Activated CD4-positive, alpha-beta T cell treated with anti-CD3 and anti-CD28 coated beads, Interleukin-2, amount 10 ng/mL, durations not matched to agents 7 days and 5 days (primary cell): Measurements from ENCODE around the gene CDC42. TPM values are rescaled to one million over a fixed set of nuclear protein-coding genes. Genes with fewer than 3 reads are reported as not detected.

Experiments
- CTCF ChIA-PET: fragments of 350-600 bp; sonication (Branson Sonifier 250); formaldehyde crosslinking; loops from one replicate; lab custom pipeline; 2021; ENCODE audit warnings: antibody characterized with exemption; lab: Charles Lee
- POLR2A ChIA-PET: fragments of 350-600 bp; sonication (Branson Sonifier 250); formaldehyde crosslinking; loops from one replicate; lab custom pipeline; 2021; ENCODE audit warnings: antibody characterized with exemption; lab: Charles Lee
- DNase-seq: peaks from one replicate; pipeline ENCODE4 v3.0.0-alpha.2; 2020
- H3K27ac Mint-ChIP-seq: one replicate; pipeline ENCODE4 v1.8.0; 2021; ENCODE audit warnings: mild to moderate bottlenecking, moderate library complexity, mixed read lengths
- H3K27me3 Mint-ChIP-seq: one replicate; pipeline ENCODE4 v1.8.0; 2021; ENCODE audit warnings: mixed read lengths
- H3K36me3 Mint-ChIP-seq: one replicate; pipeline ENCODE4 v1.8.0; 2021; ENCODE audit warnings: low read depth, mixed read lengths
- H3K4me1 Mint-ChIP-seq: one replicate; pipeline ENCODE4 v1.8.0; 2021; ENCODE audit warnings: mixed read lengths
- H3K4me3 Mint-ChIP-seq: one replicate; pipeline ENCODE4 v1.8.0; 2021; ENCODE audit warnings: mild to moderate bottlenecking, moderate library complexity, mixed read lengths
- H3K9me3 Mint-ChIP-seq: one replicate; pipeline ENCODE4 v1.8.0; 2021; ENCODE audit warnings: mixed read lengths
- total RNA-seq, 2 experiments: library from RNA; stranded (reverse); gene quantifications; one replicate each; pipeline ENCODE4 v1.2.3, GENCODE V29; 2021

CDC42 gene
- total RNA-seq, 2 experiments from 2014 or later, result 378 to 413 TPM

GRCh38 chr1:22117851-22118250 lies 65.3 kb downstream of the CDC42 start:
- no peak overlapping the region for H3K4me3 Mint-ChIP-seq
- POLR2A ChIA-PET, result no interaction called here
- no peak for DNase-seq
- peaks cover 17% of the 10 kb centered on the region for H3K4me1 Mint-ChIP-seq
- H3K9me3 Mint-ChIP-seq, result no peaks in the 10 kb centered on the region
- H3K36me3 Mint-ChIP-seq, result peaks cover 27% of the 10 kb centered on the region
- H3K27ac Mint-ChIP-seq, result peak overlapping the region; percentile 1
- CTCF ChIA-PET, result interaction anchor here (0.7 to 1.3 kb wide), 2 partner anchors 10 to 12 kb away, joined by 3 read pairs; no protein-coding TSS in a partner anchor
- no peaks in the 10 kb centered on the region for H3K27me3 Mint-ChIP-seq

- Mint-ChIP-seq H3K9me3 (no peaks in the 10 kb centered on the region), H3K4me1 (peaks cover 13% of the 10 kb centered on the region), H3K4me3 (no peak overlapping the region), H3K27ac (no peak overlapping the region), H3K36me3 (peaks cover 24% of the 10 kb centered on the region), H3K27me3 (no peaks in the 10 kb centered on the region)
- ChIA-PET POLR2A (interaction anchor here (0.8 kb wide), 1 partner anchor 11 kb away, joined by 4 read pairs; no protein-coding TSS in a partner anchor), CTCF (interaction anchor here (0.7 kb wide), 1 partner anchor 10 kb away, joined by 3 read pairs; no protein-coding TSS in a partner anchor)
- no peak for DNase-seq
Observed at GRCh38 chr1:22118291-22118992, 65.9 kb downstream of the CDC42 start.

GRCh38 chr1:22119626-22120468 lies 67.3 kb downstream of the CDC42 start:
- H3K4me3 Mint-ChIP-seq, result no peak overlapping the region
- no peaks in the 10 kb centered on the region for H3K27me3 Mint-ChIP-seq
- H3K4me1 Mint-ChIP-seq, result peaks cover 12% of the 10 kb centered on the region
- CTCF ChIA-PET, result no interaction called here
- H3K36me3 Mint-ChIP-seq, result peaks cover 23% of the 10 kb centered on the region
- no peaks in the 10 kb centered on the region for H3K9me3 Mint-ChIP-seq
- H3K27ac Mint-ChIP-seq, result no peak overlapping the region
- POLR2A ChIA-PET, result no interaction called here
- DNase-seq, result no peak

GRCh38 chr1:22120469-22120790 lies 67.9 kb downstream of the CDC42 start:
- peaks cover 17% of the 10 kb centered on the region for H3K36me3 Mint-ChIP-seq
- no peaks in the 10 kb centered on the region for H3K9me3 Mint-ChIP-seq
- DNase-seq, result no peak
- H3K4me1 Mint-ChIP-seq, result peaks cover 10% of the 10 kb centered on the region
- no peak overlapping the region for H3K4me3 Mint-ChIP-seq
- peak overlapping the region; percentile 19 for H3K27ac Mint-ChIP-seq
- CTCF ChIA-PET, result no interaction called here
- POLR2A ChIA-PET, result no interaction called here
- H3K27me3 Mint-ChIP-seq, result no peaks in the 10 kb centered on the region

- no peaks in the 10 kb centered on the region for H3K9me3 Mint-ChIP-seq
- H3K36me3 Mint-ChIP-seq, result peaks cover 14% of the 10 kb centered on the region
- POLR2A ChIA-PET, result no interaction called here
- CTCF ChIA-PET, result interaction anchor here (0.6 to 1.5 kb wide), 3 partner anchors 19 to 113 kb away, joined by 3 to 4 read pairs (median 3); no protein-coding TSS in a partner anchor
- peaks cover 4% of the 10 kb centered on the region for H3K4me1 Mint-ChIP-seq
- no peak for DNase-seq
- H3K27me3 Mint-ChIP-seq, result no peaks in the 10 kb centered on the region
- H3K4me3 Mint-ChIP-seq, result no peak overlapping the region
- H3K27ac Mint-ChIP-seq, result no peak overlapping the region
Observed at GRCh38 chr1:22121421-22121911, 69.0 kb downstream of the CDC42 start.

- CTCF ChIA-PET, result interaction anchor here (0.6 to 1.5 kb wide), 3 partner anchors 18 to 51 kb away, joined by 3 to 4 read pairs (median 3); no protein-coding TSS in a partner anchor
- no peaks in the 10 kb centered on the region for H3K9me3 Mint-ChIP-seq
- no peak for DNase-seq
- H3K4me1 Mint-ChIP-seq, result peaks cover 2% of the 10 kb centered on the region
- no peak overlapping the region for H3K27ac Mint-ChIP-seq
- peaks cover 14% of the 10 kb centered on the region for H3K36me3 Mint-ChIP-seq
- POLR2A ChIA-PET, result no interaction called here
- no peaks in the 10 kb centered on the region for H3K27me3 Mint-ChIP-seq
- no peak overlapping the region for H3K4me3 Mint-ChIP-seq
Observed at GRCh38 chr1:22122273-22123070, 70.0 kb downstream of the CDC42 start.

GRCh38 chr1:22123071-22123390 lies 70.5 kb downstream of the CDC42 start:
- Mint-ChIP-seq H3K27me3 (no peaks in the 10 kb centered on the region), H3K36me3 (peaks cover 14% of the 10 kb centered on the region), H3K9me3 (no peaks in the 10 kb centered on the region), H3K4me3 (no peak overlapping the region), H3K4me1 (peaks cover 2% of the 10 kb centered on the region), H3K27ac (no peak overlapping the region)
- DNase-seq, result no peak
- ChIA-PET CTCF (interaction anchor here (0.7 to 1.1 kb wide), 2 partner anchors 50 to 854 kb away, joined by 3 read pairs; no protein-coding TSS in a partner anchor), POLR2A (no interaction called here)

DNA sequence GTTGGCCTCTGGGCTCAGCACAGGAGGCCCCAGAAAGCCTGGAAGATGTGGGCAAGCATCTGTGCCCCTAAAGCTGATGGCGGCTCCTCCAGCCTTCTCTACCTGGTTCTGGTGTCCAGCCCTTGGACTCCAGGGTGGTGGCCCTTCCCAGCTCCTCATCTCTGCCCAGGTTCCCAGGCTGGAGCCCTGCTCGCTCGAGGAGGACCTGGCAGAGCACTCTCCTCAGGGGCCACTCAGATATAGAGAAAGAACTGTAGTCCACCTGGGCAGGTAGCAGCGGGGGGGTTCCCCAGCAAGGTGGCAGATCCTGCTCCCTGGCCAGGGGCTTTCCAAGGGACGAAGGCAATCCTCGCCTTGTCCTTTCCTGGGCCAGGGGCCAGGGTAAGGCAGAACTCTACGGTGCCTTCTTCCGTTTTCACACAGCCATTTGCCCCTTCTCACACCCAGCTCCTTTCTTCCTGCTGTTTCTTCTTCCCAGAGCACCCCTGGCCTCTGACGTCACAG lies 71.4 kb downstream of the CDC42 start:
- Mint-ChIP-seq H3K4me1 (peaks cover 2% of the 10 kb centered on the region), H3K27ac (no peak overlapping the region), H3K9me3 (no peaks in the 10 kb centered on the region), H3K36me3 (peaks cover 10% of the 10 kb centered on the region), H3K27me3 (no peaks in the 10 kb centered on the region), H3K4me3 (no peak overlapping the region)
- CTCF ChIA-PET, result interaction anchor here (0.7 kb wide), 1 partner anchor 853 kb away, joined by 3 read pairs; no protein-coding TSS in a partner anchor
- POLR2A ChIA-PET, result no interaction called here
- DNase-seq, result no peak

GRCh38 chr1:22124592-22125229 lies 72.2 kb downstream of the CDC42 start:
- Mint-ChIP-seq H3K4me1 (no peaks in the 10 kb centered on the region), H3K36me3 (peaks cover 5% of the 10 kb centered on the region), H3K27ac (peak overlapping the region; percentile 33), H3K9me3 (no peaks in the 10 kb centered on the region), H3K4me3 (no peak overlapping the region), H3K27me3 (no peaks in the 10 kb centered on the region)
- DNase-seq, result no peak
- CTCF ChIA-PET, result no interaction called here
- POLR2A ChIA-PET, result no interaction called here

GRCh38 chr1:22126531-22126930 lies 74.0 kb downstream of the CDC42 start:
- no peak overlapping the region for H3K27ac Mint-ChIP-seq
- no peak for DNase-seq
- no peaks in the 10 kb centered on the region for H3K9me3 Mint-ChIP-seq
- H3K4me1 Mint-ChIP-seq, result no peaks in the 10 kb centered on the region
- CTCF ChIA-PET, result interaction anchor here (0.7 kb wide), 1 partner anchor 25 kb away, joined by 3 read pairs; no protein-coding TSS in a partner anchor
- POLR2A ChIA-PET, result no interaction called here
- no peak overlapping the region for H3K4me3 Mint-ChIP-seq
- H3K27me3 Mint-ChIP-seq, result no peaks in the 10 kb centered on the region
- H3K36me3 Mint-ChIP-seq, result no peaks in the 10 kb centered on the region

GRCh38 chr1:22127248-22127647 lies 74.7 kb downstream of the CDC42 start:
- Mint-ChIP-seq H3K27ac (no peak overlapping the region), H3K4me3 (no peak overlapping the region), H3K27me3 (no peaks in the 10 kb centered on the region), H3K9me3 (no peaks in the 10 kb centered on the region), H3K36me3 (no peaks in the 10 kb centered on the region), H3K4me1 (no peaks in the 10 kb centered on the region)
- DNase-seq, result no peak
- ChIA-PET POLR2A (no interaction called here), CTCF (no interaction called here)

DNA sequence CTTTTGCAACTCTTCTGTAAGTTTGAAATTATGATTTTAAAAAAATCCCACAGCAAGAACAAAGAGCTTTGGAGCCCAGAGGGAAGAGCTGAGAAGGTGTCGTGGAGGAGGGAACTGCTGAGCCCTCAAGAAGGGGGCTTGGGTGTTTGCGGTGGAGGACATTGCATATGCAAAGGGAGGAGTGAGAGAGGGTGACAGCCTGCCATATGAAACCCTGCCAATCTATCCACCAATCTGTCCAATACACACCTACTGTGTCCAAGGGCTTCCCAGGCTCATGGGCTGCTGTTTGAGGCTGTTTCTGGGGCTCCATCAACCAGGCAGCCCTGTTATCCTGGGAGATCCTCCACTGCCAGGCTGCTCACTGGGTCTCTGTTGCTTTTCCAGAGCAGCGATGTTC lies 75.2 kb downstream of the CDC42 start:
- no peaks in the 10 kb centered on the region for H3K36me3 Mint-ChIP-seq
- H3K27me3 Mint-ChIP-seq, result no peaks in the 10 kb centered on the region
- H3K4me3 Mint-ChIP-seq, result no peak overlapping the region
- no peak overlapping the region for H3K27ac Mint-ChIP-seq
- no peaks in the 10 kb centered on the region for H3K9me3 Mint-ChIP-seq
- DNase-seq, result no peak
- H3K4me1 Mint-ChIP-seq, result no peaks in the 10 kb centered on the region
- POLR2A ChIA-PET, result no interaction called here
- CTCF ChIA-PET, result interaction anchor here (0.6 kb wide), 1 partner anchor 324 kb away, joined by 3 read pairs; the partner anchor contains the start of gene ZBTB40
